KOPT-K1 (cell line): ENCODE data around the gene HAT1.
A peak's percentile ranks its signal among the peaks of the same experiment; 100 is the strongest.
"Not testable (repeated sequence)": the region's sequence is repeated elsewhere in the genome, so short reads cannot be mapped to it uniquely, and the experiment has no call there.

Source experiments
- H3K27ac ChIP-seq: fragments of 200-600 bp; sonication (generic); 2 replicates; pipeline ENCODE4 v1.5.1; 2016; ENCODE audit warnings: antibody characterized with exemption, mild to moderate bottlenecking, low read depth, low read length; ENCODE audit not compliant: poor library complexity, severe bottlenecking
- H3K36me3 ChIP-seq: fragments of 200-600 bp; sonication (generic); 2 replicates; pipeline ENCODE4 v1.5.1; 2017; ENCODE audit warnings: antibody characterized with exemption, mild to moderate bottlenecking, low read length, moderate library complexity; ENCODE audit not compliant: insufficient read depth
- H3K9me3 ChIP-seq: fragments of 200-600 bp; sonication (generic); 2 replicates; pipeline ENCODE4 v1.5.1; 2017; ENCODE audit warnings: antibody characterized with exemption, low read length, mild to moderate bottlenecking; ENCODE audit not compliant: insufficient read depth, poor library complexity, severe bottlenecking

The HAT1 gene

DNA sequence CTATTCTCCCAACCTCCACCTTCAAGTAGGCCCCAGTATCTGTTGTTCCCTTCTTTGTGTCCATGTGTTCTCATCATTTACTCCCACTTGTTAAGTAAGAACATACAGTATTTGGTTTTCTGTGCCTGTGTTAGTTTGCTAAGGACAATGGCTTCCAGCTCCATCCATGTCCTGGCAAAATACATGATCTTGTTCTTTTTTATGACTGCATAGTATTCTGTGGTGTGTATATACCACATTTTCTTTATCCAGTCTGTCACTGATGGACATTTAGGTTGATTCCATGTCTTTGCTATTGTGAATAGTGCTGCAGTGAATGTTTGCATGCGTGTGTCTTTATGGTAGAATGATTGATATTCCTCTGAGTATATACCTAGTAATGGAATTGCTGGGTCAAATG lies 61.7 kb downstream of the HAT1 start:
- not testable (repeated sequence) for H3K9me3 ChIP-seq, H3K27ac ChIP-seq
- peaks cover 69% of the 10 kb centered on the region for H3K36me3 ChIP-seq

DNA sequence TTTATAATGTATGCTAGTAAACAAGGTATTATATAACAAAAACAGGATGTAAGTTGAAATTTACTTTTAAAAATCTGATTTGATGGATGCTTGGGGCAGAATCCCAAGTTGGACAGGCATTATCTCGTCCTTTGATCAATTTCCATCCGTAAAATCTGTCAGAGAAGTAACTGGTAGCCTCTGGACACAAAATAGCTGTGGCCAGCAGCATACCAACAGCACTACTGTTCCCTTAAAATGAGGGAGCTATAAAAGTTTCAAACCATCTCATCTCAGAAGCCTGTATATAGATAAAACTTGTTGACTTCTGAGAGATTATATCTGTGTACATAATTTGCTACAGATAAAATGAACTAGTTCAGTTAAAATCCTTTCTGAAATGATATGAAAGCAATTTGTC lies 62.8 kb downstream of the HAT1 start:
- peaks cover 58% of the 10 kb centered on the region for H3K36me3 ChIP-seq
- H3K9me3 ChIP-seq = no peaks in the 10 kb centered on the region
- no peak overlapping the region for H3K27ac ChIP-seq

DNA sequence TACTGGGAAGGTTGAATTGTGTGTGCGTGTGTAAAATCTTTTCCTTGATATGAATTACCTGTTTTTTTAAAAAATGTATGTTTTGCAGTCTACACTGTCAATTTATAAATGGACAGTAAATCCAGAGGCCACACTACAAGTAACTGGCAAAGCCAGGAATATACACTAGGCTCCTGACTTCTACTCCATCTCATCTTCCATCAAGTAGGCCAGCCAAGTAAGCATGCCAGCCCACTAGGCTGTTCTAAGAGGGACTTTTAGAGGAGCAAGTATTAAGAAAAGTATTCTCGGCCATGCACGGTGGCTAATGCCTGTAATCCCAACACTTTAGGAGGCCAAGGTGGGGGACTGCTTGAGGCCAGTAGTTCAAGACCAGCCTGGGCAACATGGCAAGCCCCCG lies 64.5 kb downstream of the HAT1 start:
- Histone ChIP-seq H3K9me3 (no peaks in the 10 kb centered on the region), H3K36me3 (peaks cover 42% of the 10 kb centered on the region), H3K27ac (no peak overlapping the region)

DNA sequence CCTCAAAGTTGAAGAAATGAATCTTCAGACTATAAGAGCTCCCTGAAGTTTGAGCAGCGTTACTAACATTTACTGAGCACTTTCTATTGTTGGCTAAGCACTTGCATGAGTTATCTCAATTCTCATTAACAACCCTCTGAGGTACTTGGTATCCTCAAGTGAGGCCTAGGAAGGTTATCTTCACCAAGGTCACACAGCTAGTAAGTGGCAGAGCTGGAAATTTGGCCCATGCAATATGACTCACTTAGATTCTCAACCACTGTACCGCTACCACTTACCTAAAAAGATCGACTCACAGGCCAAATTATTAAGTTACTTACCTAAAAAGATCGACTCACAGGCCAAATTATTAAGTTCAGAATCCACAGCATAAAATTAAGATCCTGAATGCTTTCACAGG lies 68.8 kb downstream of the HAT1 start:
- H3K36me3 ChIP-seq = peaks cover 6% of the 10 kb centered on the region; the same call in 1 of the 2 replicates
- no peak overlapping the region for H3K27ac ChIP-seq
- H3K9me3 ChIP-seq = no peaks in the 10 kb centered on the region

DNA sequence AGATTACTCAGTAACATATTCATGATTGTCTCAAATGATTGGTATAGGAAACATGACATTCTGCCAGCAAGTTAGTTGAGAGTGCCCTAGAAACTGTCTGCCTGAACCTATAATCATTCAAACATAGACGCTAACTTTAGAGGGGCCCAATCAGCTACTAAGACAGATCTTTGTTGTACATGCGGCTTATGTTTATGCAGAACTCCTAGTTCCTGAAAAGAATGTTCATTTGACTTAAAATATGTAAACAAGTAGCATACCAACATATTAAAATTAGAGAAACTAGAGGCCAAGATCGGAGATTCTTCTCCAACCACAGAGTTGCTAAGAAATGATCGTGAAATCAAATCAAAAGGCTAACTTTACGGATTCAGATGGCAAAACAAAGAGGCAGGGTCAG lies 73.3 kb downstream of the HAT1 start:
- Histone ChIP-seq H3K27ac (no peak overlapping the region), H3K9me3 (no peaks in the 10 kb centered on the region), H3K36me3 (no peaks in the 10 kb centered on the region)

DNA sequence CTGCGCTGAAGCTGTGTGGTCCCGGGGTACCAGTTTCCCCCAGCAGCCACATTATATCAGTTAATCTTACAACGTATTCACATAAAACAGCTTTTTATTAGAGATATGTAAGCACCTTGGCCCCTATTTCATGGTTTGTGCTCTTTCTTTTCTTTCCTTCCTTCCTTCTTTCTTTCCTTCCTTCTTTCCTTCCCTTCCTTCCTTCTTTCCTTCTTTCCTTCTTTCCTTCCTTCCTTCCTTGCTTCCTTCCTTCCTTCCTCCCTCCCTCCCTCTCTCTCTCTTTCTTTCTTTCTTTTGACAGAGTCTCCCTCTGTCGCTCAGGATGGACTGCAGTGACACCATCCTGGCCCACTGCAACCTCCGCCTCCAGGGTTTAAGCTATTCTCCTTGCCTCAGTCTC lies 73.8 kb downstream of the HAT1 start:
- Histone ChIP-seq H3K36me3 (no peaks in the 10 kb centered on the region), H3K27ac (no peak overlapping the region), H3K9me3 (no peaks in the 10 kb centered on the region)

DNA sequence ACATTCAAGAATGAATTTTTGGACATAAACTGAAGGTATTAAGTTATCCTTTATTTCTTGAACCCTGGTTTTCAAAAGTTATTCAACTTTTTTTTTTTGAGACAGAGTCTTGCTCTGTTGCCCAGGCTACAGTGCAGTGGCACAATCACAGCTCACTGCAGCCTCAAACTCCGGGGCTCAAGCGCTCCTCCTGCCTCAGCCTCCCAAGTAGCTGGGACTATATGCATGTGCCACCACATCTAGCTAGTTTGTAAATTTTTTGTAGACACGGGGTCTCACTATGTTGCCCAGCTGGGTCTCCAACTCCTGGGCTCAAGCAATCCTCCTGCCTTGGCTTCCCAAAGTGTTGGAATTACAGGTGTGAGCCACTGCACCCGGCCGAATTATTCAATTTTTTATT lies 74.8 kb downstream of the HAT1 start:
- H3K27ac ChIP-seq, H3K9me3 ChIP-seq, H3K36me3 ChIP-seq: not testable (repeated sequence)

DNA sequence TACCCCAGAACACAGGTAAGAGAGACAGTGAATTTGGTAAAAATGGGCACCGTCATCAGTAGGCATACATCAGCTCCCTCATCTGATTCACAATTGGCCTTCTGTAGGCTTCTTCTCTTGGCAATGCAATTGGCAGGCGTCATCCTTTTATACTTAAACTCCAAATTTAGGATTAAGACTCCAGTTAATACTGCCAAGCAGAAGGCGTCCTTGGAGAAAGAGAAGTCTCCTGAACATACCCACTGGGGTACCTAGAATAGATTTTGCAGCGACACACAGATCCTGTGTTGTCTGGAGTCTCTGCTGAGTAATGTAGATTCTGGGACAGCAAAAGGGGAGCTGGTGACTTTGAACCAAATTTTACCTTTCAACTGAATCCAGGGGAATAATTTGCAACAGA lies 76.9 kb downstream of the HAT1 start:
- Histone ChIP-seq H3K36me3 (no peaks in the 10 kb centered on the region), H3K9me3 (no peaks in the 10 kb centered on the region), H3K27ac (peak overlapping the region; percentile 58)

DNA sequence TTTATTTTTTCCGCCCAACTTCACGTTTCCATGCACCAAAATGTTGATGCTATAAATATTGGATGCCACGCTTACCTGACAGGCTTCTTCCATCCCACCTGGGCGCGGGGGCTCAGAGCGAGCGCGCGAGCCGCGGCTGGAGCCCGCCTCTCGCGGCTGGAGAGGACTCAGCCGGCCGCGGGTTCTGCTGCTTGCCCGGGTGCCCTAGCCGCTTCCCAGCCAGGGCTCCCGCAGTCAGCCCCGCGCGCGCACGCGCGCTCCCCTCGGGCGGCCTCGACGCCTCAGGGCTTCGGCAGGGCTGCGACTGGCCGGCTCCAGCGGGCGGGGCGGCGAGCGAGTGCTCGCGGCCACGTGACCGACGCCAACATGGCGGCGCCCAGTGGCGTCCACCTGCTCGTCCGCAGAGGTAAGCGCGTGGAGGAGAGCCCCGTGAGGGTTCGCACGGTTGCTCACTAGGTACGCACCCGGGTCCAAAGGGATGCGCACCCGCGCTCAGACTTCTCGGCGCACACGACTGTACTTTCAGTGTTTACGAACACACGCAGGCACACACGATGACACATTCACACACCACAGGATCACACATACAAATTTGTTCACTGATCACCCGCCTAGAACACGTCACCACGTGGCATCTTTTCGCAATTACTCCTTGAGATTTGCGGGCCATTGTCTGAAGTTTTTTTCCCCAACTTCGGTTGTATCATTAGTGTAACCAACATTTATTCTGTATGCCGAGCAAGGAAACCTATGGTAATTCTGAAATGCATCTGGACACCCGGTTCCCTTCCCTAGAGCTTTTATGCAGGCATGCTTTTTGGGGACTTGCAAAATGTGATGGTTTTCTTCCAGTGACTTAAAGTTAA lies 77.6 kb downstream of the HAT1 start, which contains the start of gene METAP1D:
METAP1D (plus strand) TSS at position 350 of the 866 bp plus-strand sequence; CDS start at position 367, 17 bp downstream.
- Histone ChIP-seq H3K27ac (peak within 1 kb of the TSS; percentile 58), H3K9me3 (no peaks in the 10 kb centered on the region), H3K36me3 (no peaks in the 10 kb centered on the region)

DNA sequence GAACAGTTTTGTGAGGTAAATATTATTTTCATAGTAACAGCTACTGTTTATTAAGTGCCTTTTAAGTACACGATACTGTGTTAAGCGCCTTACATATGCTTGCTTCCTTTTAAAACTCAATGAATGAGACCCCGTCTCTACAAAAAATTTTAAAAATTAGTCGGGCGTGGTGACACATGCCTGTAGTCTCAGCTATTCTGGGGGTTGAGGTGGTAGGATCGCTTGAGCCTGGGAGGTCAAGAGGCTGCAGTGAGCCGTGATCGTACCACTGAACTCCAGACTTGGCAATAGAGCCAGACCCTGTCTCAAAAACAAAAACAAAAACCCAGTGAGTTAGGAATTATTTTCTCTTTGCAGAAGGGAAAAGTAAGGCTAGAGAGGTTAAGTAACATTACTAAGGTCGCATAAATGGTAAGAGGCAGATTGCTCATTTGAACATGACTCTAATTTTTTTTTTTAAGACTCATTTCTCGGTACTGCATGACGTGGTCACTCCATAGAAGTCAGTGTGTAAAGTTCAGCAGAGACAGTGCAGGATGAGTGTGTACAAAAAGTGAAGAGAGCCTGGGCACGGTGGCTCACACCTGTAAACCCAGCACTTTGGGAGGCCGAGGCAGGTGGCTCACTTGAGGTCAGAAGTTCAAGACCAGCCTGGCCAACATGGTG lies 78.6 kb downstream of the HAT1 start:
- Histone ChIP-seq H3K9me3 (no peaks in the 10 kb centered on the region), H3K36me3 (no peaks in the 10 kb centered on the region), H3K27ac (no peak overlapping the region)

DNA sequence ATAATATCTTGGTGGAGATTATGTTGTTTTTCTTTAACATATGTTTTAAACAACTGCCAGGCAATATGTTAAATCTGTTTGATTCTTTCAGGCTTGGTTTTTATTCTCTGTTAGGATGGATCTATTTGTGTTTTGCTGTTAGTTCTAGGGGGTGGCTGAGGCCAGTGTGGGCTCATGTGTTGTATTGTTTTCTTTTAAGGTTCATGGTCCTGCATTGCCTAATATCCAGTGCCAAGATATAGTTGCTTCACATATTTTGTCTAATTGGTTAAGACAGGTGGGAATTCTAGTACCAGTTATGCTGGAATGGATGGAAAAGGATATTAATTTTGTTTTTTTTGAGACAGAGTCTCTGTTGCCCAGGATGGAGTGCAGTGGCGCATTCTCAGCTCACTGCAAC lies 85.1 kb downstream of the HAT1 start:
- H3K27ac ChIP-seq = no peak overlapping the region
- no peaks in the 10 kb centered on the region for H3K9me3 ChIP-seq
- no peaks in the 10 kb centered on the region for H3K36me3 ChIP-seq

DNA sequence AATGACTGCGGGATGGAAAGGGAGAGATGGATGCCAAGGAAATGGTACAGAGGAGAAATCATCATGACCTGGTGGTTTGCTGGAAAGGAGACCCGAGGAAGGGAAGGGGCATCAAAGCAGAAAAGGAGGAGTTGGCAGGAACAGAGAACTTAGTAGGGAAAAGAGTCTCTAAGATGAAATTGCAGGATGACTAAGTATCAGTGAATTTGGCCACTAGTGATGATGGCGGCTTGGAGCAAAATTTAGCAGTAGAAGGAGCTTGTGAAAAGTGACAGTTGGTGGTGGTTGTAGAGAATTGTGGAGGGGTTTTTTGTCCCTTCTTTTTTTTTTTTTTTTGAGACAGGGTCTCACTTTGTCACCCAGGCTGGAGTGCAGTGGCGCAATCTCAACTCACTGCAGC lies 87.6 kb downstream of the HAT1 start:
- no peak overlapping the region for H3K27ac ChIP-seq
- no peaks in the 10 kb centered on the region for H3K36me3 ChIP-seq
- no peaks in the 10 kb centered on the region for H3K9me3 ChIP-seq

DNA sequence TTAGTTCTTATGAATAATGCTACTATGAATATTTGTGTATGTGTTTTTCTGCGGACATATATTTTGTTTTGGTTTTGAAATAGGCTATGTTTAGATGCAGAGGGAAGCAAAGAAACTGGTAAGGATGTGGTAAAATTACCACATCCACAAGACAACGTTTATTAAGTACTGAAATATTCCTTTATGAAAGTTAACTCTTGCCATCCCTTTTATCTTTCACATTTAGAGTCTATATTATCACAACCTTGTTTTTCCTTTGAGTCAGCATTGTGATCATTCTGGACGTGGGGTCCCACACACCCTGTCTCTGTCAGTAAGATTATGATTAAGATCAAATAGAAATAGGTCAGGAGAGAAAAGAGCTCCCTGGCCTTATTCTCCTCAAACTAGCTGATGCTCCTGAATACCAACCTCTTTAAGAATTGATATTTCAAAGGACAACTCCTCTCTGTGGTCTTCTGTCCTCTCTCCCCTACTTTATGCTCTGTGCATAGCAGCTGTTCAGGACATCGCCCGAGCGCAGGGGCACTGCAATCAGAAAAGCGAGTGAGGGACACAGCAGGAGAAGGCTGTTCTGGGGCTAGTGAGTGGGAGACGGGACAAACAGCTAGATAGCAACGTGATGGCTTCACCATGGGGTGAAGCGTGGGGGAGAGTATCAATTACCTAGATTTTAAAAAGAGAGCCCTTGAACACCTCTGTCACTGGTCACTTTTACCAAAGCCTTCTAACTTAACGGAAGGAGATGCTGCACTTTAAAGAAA lies 89.7 kb downstream of the HAT1 start:
- Histone ChIP-seq H3K36me3 (no peaks in the 10 kb centered on the region), H3K27ac (no peak overlapping the region), H3K9me3 (no peaks in the 10 kb centered on the region)

DNA sequence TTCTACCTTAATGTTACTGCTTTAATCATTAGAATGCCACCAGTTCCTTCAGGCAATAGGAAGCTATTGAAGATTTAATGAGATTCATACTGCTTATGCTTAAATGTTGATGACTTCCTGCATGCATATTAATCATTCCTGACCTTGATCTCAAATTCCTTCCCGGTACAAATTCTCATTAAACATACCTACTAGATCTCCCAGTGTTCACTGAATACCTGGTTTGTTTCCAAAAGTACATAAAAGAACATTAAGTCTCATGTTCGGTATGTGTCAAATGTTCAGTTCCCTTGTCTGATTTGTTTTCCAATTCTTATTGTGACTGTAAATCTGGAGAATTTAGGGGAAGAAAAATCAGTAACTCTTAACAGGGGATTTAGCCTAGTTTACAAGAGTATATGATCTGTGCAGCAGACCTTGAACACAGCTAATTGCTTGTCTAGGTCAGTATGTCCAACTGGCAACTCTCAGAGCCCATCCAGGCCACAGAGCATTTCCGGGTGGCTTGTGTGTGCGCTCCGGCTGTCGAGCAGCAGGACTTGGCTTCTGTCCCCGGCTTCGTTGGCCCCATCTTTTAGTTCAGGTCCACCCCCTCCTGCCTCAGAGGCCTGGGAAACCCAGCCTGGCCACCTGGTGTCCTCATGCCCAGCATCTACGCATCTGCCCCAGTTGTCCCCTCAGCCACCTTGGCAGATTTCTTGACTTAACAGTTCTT lies 90.6 kb downstream of the HAT1 start:
- no peak overlapping the region for H3K27ac ChIP-seq
- H3K36me3 ChIP-seq = no peaks in the 10 kb centered on the region
- no peaks in the 10 kb centered on the region for H3K9me3 ChIP-seq

DNA sequence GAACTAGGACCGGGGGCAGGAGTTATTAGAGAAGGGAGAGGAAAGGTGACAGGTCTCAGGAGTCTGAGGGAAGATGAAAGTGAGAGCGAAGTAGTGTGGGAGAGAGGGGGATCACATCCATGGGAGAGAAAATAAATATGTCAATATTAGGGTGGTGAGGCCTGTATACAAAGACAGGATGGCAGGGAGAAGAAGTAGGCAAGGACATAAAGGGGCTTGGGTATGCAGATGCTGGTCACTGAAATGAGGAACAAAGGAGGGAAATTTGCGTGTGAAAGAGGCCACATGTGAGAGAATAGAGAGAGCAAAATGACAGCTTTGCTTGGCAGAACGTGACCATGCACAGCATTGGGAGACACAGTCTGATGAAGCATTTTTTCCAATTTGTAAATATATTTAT lies 91.1 kb downstream of the HAT1 start:
- Histone ChIP-seq H3K9me3 (no peaks in the 10 kb centered on the region), H3K27ac (no peak overlapping the region), H3K36me3 (no peaks in the 10 kb centered on the region)
